Liver (tissue), 9 donors: Measurements from ENCODE around the gene UBA52. TPM values are rescaled to one million over a fixed set of nuclear protein-coding genes. Genes with fewer than 3 reads are reported as not detected.

Experiments
- DNase-seq: peaks from one replicate; pipeline ENCODE4 v3.0.0-alpha.2; 2017; ENCODE audit warnings: low spot score
- H3K27ac ChIP-seq, 2 donors: one replicate each; pipeline ENCODE4 v1.7.0; 2013; ENCODE audit warnings: inconsistent platforms in 2 of 2, low read length in 2 of 2, control low read depth in 1 of 2, low read depth in 1 of 2, mild to moderate bottlenecking in 1 of 2
- H3K27me3 ChIP-seq, 4 donors: one replicate each; pipeline versions ENCODE4 v1.6.1 to v1.7.0; 2013; ENCODE audit warnings: low read length in 3 of 4, inconsistent platforms in 1 of 4, mild to moderate bottlenecking in 1 of 4, moderate library complexity in 1 of 4; ENCODE audit not compliant: control insufficient read depth in 4 of 4, insufficient read depth in 4 of 4
- H3K36me3 ChIP-seq, 4 donors: one replicate each; pipeline versions ENCODE4 v1.6.1 to v1.7.0; 2013; ENCODE audit warnings: low read length in 3 of 4, mild to moderate bottlenecking in 3 of 4, low read depth in 1 of 4, moderate library complexity in 1 of 4; ENCODE audit not compliant: control insufficient read depth in 4 of 4, insufficient read depth in 3 of 4
- H3K4me1 ChIP-seq, 4 donors: one replicate each; pipeline versions ENCODE4 v1.6.1 to v1.7.0; 2013; ENCODE audit warnings: low read length in 3 of 4, mild to moderate bottlenecking in 3 of 4, moderate library complexity in 1 of 4; ENCODE audit not compliant: control insufficient read depth in 4 of 4, insufficient read depth in 4 of 4
- H3K4me3 ChIP-seq, 3 donors: one replicate each; pipeline versions ENCODE4 v1.6.1 to v1.7.0; 2013; ENCODE audit warnings: low read length in 3 of 3, control low read depth in 1 of 3, low read depth in 1 of 3, mild to moderate bottlenecking in 1 of 3
- H3K9ac ChIP-seq, 2 donors: one replicate each; pipeline ENCODE4 v1.7.0; 2013; ENCODE audit warnings: low read length in 2 of 2, mild to moderate bottlenecking in 2 of 2, moderate library complexity in 2 of 2, control low read depth in 1 of 2, low read depth in 1 of 2
- H3K9me3 ChIP-seq, 4 donors: one replicate each; pipeline versions ENCODE4 v1.6.1 to v1.7.0; 2013; ENCODE audit warnings: low read length in 3 of 4; ENCODE audit not compliant: control insufficient read depth in 4 of 4
- ATF3 ChIP-seq: IDR thresholded peaks from 2 replicates; pipeline ENCODE4 v1.6.1; 2016; ENCODE audit warnings: antibody characterized with exemption
- CTCF ChIP-seq: fragments of 150-350 bp; IDR thresholded peaks from 2 replicates; pipeline ENCODE4 v1.5.1; 2017; ENCODE audit warnings: improper control_type of control experiment, low read depth, low read length; ENCODE audit not compliant: missing input control
- FOXA2 ChIP-seq: IDR thresholded peaks from 2 replicates; pipeline ENCODE4 v1.6.1; 2016; ENCODE audit warnings: antibody characterized with exemption
- GABPA ChIP-seq, 2 donors: IDR thresholded peaks in 1 of 2; conservative IDR thresholded peaks in 1 of 2; 2 replicates each; pipeline ENCODE4 v1.6.1; 2016; ENCODE audit warnings: antibody characterized with exemption in 2 of 2, mild to moderate bottlenecking in 1 of 2, moderate library complexity in 1 of 2
- HNF4A ChIP-seq, 2 donors: conservative IDR thresholded peaks; 2 replicates each; pipeline ENCODE4 v1.6.1; 2016; ENCODE audit warnings: antibody characterized with exemption in 2 of 2, mild to moderate bottlenecking in 2 of 2
- JUND ChIP-seq, 2 donors: IDR thresholded peaks; 2 replicates each; pipeline ENCODE4 v1.6.1; 2016; ENCODE audit warnings: antibody characterized with exemption in 2 of 2
- MAX ChIP-seq: IDR thresholded peaks from 2 replicates; pipeline ENCODE4 v1.6.1; 2016; ENCODE audit warnings: antibody characterized with exemption
- NR2F2 ChIP-seq: IDR thresholded peaks from 2 replicates; pipeline ENCODE4 v1.6.1; 2016; ENCODE audit warnings: antibody characterized with exemption
- SP1 ChIP-seq: IDR thresholded peaks from 2 replicates; pipeline ENCODE4 v1.6.1; 2018; ENCODE audit warnings: antibody characterized with exemption, mild to moderate bottlenecking
- TAF1 ChIP-seq: conservative IDR thresholded peaks from 2 replicates; pipeline ENCODE4 v1.6.1; 2016; ENCODE audit warnings: antibody characterized with exemption, mild to moderate bottlenecking
- WGBS: extraction: QIAGEN DNeasy Blood & Tissue Kit; methylation state at CpG from one replicate; pipeline ENCODE4 v1.1.7; 2013; 5-methylcytosine and 5-hydroxymethylcytosine counted together
- polyA plus RNA-seq, 2 donors: library from polyadenylated mRNA; stranded (reverse) in 1 of 2; unstranded in 1 of 2; fragments of 200-250 nt in 1 of 2; fragments of >200 nt in 1 of 2; fragmentation: Nextera tagmentation in 1 of 2; extraction: Ambion mirVana in 1 of 2; gene quantifications; one replicate each; pipeline versions ENCODE4 v1.2.1 to v1.2.3, GENCODE V29; 2013 to 2015
- total RNA-seq, 2 donors: library from RNA; depleted of rRNA; stranded (reverse); fragments of >200 nt; gene quantifications; one replicate each; pipeline ENCODE4 v1.2.3, GENCODE V29; 2014
- TF ChIP-seq, protein P1 (sequence below): IDR thresholded peaks from 2 replicates; pipeline ENCODE4 v1.6.1; 2016; ENCODE audit warnings: antibody characterized with exemption, mild to moderate bottlenecking
- donor health status: healthy.
- donor health status: healthy.
- donor health status: healthy.
- donor health status: healthy.
- donor health status: healthy.

The UBA52 gene
- total and polyA plus RNA-seq, 4 donors, result 324 to 647 (median 484) TPM

DNA sequence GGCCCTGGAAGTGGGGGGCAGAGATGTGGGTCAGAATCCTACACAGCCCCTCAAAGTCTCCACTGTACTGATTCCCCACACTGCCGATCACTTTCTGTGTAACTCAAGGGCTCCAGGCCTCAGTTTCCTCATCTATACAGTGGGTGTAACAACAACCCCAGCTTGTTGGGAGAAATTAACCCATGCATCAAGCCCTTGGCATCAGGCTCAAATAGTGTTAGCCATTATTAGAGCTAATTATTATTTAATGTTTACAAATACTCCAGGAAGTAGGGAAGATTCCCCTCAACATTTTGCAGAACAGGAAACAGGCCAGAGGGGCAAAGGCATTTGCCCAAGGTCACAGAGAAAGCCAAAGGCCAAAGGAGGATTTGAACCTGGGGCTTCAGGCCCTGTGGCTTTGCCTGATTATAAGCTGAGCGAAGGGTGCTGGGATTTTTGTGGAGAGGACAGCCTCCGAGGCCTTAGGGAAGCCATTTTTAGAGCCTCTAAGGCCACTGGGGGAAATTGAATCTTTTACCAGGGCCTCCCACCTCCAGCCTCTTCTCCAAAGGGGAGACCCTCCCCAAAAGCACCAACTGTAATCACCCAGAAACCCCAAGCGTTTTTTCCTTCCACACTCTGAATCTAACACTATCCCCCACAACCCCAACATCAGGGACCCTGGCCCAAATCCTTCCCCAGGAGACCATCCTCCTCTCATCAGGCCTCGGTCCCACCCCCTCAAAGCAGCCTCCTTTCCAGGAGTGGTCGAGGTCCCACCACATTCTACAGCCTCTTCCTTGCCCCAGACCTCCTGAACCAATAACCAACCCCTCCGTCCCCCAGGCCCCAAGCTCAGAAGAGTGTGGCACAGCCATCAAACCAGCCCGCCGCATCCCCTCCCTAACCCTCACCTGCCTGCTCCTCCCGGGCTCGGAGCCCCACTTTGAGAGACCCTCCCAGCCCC is 29.4 kb upstream of the UBA52 start:
- H3K9me3 ChIP-seq, result no peaks in the 10 kb centered on the region
- peak overlapping the region; percentile 51 to 56 for H3K27ac ChIP-seq
- no peaks in the 10 kb centered on the region for H3K27me3 ChIP-seq
- H3K36me3 ChIP-seq, result peaks cover 0 to 13% (median 6%) of the 10 kb centered on the region in 4 donors
- no peak for TF ChIP-seq FOXA2
- peak; percentile 32 for TF ChIP-seq NR2F2
- H3K4me3 ChIP-seq, result peak overlapping the region; percentile 42 to 97 (median 69)
- 33% methylated on average over 11 of the region's 11 CpGs for WGBS
- H3K9ac ChIP-seq, result peak overlapping the region; percentile 43 to 67
- H3K4me1 ChIP-seq, result peaks cover 8 to 22% (median 15%) of the 10 kb centered on the region in 4 donors
- DNase-seq, result no peak

- no peaks in the 10 kb centered on the region for H3K27me3 ChIP-seq
- WGBS, result under 1% methylated on average over 86 of the region's 86 CpGs
- H3K36me3 ChIP-seq, result peaks cover 0 to 12% (median 6%) of the 10 kb centered on the region in 4 donors
- H3K9ac ChIP-seq, result peak within 1 kb of the TSS; percentile 43 to 72
- peak within 1 kb of the TSS; percentile 42 to 97 (median 69) for H3K4me3 ChIP-seq
- no peaks in the 10 kb centered on the region for H3K9me3 ChIP-seq
- peak in 1 of 2 donors; percentile 19 for TF ChIP-seq GABPA (IDR thresholded peaks at IDR 0.05 in 1 of 2, conservative IDR thresholded peaks at IDR 0.05 in 1 of 2)
- TF ChIP-seq SP1, result peak; percentile 56
- TF ChIP-seq CTCF, result no peak
- H3K27ac ChIP-seq, result peak within 1 kb of the TSS; percentile 56 to 77
- peaks cover 6 to 17% (median 12%) of the 10 kb centered on the region in 4 donors for H3K4me1 ChIP-seq
- DNase-seq, result peak; percentile 96
Observed at GRCh38 chr19:18542941-18543813, 28.5 kb upstream of the UBA52 start, which contains the start of gene FKBP8. Gene FKBP8 (minus strand): TSS chr19:18543573. CDS start chr19:18541970, 1,603 bp downstream.

- 24% methylated on average over 12 of the region's 12 CpGs for WGBS
- peak overlapping the region; percentile 5 to 72 for H3K9ac ChIP-seq
- no peak for TF ChIP-seq FOXA2
- TF ChIP-seq ATF3, result no peak
- TF ChIP-seq, protein P1, sequence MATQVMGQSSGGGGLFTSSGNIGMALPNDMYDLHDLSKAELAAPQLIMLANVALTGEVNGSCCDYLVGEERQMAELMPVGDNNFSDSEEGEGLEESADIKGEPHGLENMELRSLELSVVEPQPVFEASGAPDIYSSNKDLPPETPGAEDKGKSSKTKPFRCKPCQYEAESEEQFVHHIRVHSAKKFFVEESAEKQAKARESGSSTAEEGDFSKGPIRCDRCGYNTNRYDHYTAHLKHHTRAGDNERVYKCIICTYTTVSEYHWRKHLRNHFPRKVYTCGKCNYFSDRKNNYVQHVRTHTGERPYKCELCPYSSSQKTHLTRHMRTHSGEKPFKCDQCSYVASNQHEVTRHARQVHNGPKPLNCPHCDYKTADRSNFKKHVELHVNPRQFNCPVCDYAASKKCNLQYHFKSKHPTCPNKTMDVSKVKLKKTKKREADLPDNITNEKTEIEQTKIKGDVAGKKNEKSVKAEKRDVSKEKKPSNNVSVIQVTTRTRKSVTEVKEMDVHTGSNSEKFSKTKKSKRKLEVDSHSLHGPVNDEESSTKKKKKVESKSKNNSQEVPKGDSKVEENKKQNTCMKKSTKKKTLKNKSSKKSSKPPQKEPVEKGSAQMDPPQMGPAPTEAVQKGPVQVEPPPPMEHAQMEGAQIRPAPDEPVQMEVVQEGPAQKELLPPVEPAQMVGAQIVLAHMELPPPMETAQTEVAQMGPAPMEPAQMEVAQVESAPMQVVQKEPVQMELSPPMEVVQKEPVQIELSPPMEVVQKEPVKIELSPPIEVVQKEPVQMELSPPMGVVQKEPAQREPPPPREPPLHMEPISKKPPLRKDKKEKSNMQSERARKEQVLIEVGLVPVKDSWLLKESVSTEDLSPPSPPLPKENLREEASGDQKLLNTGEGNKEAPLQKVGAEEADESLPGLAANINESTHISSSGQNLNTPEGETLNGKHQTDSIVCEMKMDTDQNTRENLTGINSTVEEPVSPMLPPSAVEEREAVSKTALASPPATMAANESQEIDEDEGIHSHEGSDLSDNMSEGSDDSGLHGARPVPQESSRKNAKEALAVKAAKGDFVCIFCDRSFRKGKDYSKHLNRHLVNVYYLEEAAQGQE, result no peak
- no peak for TF ChIP-seq JUND (IDR thresholded peaks at IDR 0.05)
- no peak for TF ChIP-seq TAF1
- no peak for TF ChIP-seq HNF4A (conservative IDR thresholded peaks at IDR 0.05)
- TF ChIP-seq SP1, result no peak
- TF ChIP-seq MAX, result no peak
- no peaks in the 10 kb centered on the region for H3K9me3 ChIP-seq
- peak; percentile 86 for DNase-seq
- peaks cover 6 to 17% (median 10%) of the 10 kb centered on the region in 4 donors for H3K4me1 ChIP-seq
- H3K27ac ChIP-seq, result peak overlapping the region; percentile 3 to 47
- peaks cover 0 to 12% (median 6%) of the 10 kb centered on the region in 4 donors for H3K36me3 ChIP-seq
- H3K27me3 ChIP-seq, result no peaks in the 10 kb centered on the region
- H3K4me3 ChIP-seq, result peak overlapping the region in 1 of 3 donors; percentile 97
Observed at GRCh38 chr19:18543814-18544475, 27.7 kb upstream of the UBA52 start.
